Measurements from ENCODE around the gene AP2A1.

GRCh38 chr19:49837009-49837310 is 70.2 kb downstream of the AP2A1 start:
- no peak for TF ChIP-seq CTCF (IDR thresholded peaks at IDR 0.05; ENCODE audit: insufficient read depth, low read length, poor library complexity, severe bottlenecking)
- no peak for TF ChIP-seq EZH2phosphoT487 (conservative IDR thresholded peaks at IDR 0.05; ENCODE audit: low read length)

Measured in SU-DHL-6 (cell line).